GM20000 (cell line): ENCODE data around the gene VOPP1.

Experiments used
- DNase-seq: peaks from one replicate; pipeline ENCODE4 v3.0.0; 2012; ENCODE audit warnings: low spot score
- TF ChIP-seq, protein P1 (sequence below): IDR thresholded peaks from 2 replicates; pipeline ENCODE4 v1.5.1; 2012; ENCODE audit warnings: mild to moderate bottlenecking, control low read depth; ENCODE audit errors: extremely low read depth, missing control alignments

VOPP1 gene

GRCh38 chr7:55517936-55518689 lies 54.2 kb downstream of the VOPP1 start:
- DNase-seq = no peak

DNA sequence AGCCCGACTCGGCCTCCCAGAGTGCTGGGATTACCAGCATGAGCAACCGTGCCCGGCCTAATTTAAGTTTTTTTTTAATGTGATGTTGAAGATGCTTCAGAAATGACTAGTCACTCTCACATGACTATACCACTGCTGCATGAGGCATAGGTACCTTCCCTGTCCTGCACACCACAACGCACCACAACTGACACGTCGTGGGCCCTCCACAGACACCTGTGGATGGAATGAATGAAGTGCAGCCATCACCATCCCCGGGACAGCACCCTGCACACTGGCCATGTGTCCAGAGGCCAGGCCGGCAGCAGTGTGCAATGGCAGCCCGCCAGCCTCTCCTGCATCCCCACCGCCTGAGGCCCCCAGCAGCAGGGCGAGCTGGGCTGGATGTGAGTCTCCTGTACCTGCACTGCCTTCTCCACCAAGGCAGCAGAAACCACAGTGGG lies 55.1 kb downstream of the VOPP1 start:
- TF ChIP-seq, protein P1, sequence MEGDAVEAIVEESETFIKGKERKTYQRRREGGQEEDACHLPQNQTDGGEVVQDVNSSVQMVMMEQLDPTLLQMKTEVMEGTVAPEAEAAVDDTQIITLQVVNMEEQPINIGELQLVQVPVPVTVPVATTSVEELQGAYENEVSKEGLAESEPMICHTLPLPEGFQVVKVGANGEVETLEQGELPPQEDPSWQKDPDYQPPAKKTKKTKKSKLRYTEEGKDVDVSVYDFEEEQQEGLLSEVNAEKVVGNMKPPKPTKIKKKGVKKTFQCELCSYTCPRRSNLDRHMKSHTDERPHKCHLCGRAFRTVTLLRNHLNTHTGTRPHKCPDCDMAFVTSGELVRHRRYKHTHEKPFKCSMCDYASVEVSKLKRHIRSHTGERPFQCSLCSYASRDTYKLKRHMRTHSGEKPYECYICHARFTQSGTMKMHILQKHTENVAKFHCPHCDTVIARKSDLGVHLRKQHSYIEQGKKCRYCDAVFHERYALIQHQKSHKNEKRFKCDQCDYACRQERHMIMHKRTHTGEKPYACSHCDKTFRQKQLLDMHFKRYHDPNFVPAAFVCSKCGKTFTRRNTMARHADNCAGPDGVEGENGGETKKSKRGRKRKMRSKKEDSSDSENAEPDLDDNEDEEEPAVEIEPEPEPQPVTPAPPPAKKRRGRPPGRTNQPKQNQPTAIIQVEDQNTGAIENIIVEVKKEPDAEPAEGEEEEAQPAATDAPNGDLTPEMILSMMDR = no peak
- DNase-seq = peak; percentile 44

More at GRCh38 chr7:55517936-55518689, 54.2 kb downstream of the VOPP1 start:
- TF ChIP-seq, protein P1 = no peak

GRCh38 chr7:55516409-55516808 lies 55.9 kb downstream of the VOPP1 start:
- no peak for DNase-seq

GRCh38 chr7:55515569-55516279 lies 56.6 kb downstream of the VOPP1 start:
- TF ChIP-seq, protein P1 = no peak

More at GRCh38 chr7:55516409-55516808, 55.9 kb downstream of the VOPP1 start:
- TF ChIP-seq, protein P1 = no peak

DNA sequence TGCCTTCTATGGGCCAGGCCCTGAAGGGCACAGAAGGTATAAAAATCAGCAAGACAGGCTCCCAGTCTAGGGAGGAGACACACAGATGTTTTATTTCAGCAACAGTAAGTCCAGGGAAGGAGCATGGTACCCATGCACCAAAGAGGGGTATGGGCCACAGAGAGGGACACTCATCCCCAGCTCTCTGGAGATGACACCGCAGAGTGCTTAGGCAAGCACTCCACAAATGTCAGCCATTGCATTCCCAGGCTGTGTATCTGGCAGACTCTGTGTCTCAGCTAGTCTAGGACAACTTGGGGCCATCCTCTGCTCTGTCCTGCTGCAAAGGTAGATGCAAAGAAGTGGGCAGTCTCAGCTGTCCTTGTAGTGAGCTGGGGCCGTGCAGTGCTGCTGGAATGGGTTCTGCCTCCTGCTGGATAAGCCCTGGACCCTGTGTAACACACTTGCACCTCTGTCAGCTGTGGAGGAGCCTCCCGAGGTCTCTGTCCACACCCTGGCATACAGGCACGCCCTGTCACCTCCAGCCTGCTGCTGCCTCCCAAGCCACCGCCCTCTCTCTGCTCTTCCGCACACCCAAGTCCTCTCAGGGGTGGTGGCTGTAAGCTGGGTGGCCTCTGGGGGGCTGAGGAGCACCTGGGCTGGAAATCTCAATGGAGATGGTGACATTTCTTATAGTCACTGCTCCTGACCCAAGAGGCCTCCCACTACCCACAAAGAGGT lies 57.6 kb downstream of the VOPP1 start:
- DNase-seq = no peak
- TF ChIP-seq, protein P1 = no peak

More at GRCh38 chr7:55515569-55516279, 56.6 kb downstream of the VOPP1 start:
- peak; percentile 48 for DNase-seq

- peak; percentile 39 for DNase-seq
- TF ChIP-seq, protein P1 = no peak
Observed at GRCh38 chr7:55513868-55514267, 58.4 kb downstream of the VOPP1 start.

DNA sequence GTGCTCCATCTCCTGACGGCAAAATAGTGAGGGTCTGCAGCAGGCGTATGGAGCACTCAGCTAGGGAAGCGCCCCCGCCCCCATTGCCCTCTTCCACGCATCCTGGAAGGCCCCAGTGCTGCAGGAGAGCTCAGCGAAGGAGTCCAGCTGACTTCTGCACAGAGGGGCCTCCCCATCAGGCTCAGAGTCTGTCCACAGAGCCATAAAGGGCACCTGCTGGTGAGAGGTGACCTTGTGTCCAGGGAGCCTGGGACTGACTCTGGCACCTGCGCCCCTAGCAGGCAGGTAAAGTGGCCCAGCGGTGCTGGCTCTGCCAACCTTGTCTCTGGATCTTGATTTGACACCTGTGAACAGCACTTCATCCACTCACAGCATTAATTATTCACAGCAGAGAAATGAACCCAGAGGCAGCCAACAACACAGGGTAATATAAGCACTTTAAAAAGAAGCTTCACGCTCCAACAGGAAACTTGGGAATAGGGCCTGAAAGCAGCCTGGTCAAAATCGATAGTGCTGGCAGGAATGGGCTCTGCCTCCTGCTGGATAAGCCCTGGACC lies 59.6 kb downstream of the VOPP1 start:
- no peak for DNase-seq

More for the DNA sequence above, 59.6 kb downstream of the VOPP1 start:
- TF ChIP-seq, protein P1 = no peak
